Stimulated activated CD4-positive, alpha-beta T cell treated with anti-CD3 and anti-CD28 coated beads, Interleukin-4, amount 100 ng/mL, for 1 hour (primary cell): ENCODE data around the gene ASPRV1.
"Not testable (repeated sequence)": the region's sequence is repeated elsewhere in the genome, so short reads cannot be mapped to it uniquely, and the experiment has no call there.

Experiments used
- DNase-seq: peaks from one replicate; pipeline ENCODE4 v3.0.0-alpha.2; 2020

The ASPRV1 gene

GRCh38 chr2:69959425-69959824 is 2.0 kb downstream of the ASPRV1 start:
- DNase-seq: no peak

- no peak for DNase-seq
Observed at GRCh38 chr2:69958480-69958879, 3.0 kb downstream of the ASPRV1 start.

GRCh38 chr2:69957965-69958364 is 3.5 kb downstream of the ASPRV1 start:
- no peak for DNase-seq

DNA sequence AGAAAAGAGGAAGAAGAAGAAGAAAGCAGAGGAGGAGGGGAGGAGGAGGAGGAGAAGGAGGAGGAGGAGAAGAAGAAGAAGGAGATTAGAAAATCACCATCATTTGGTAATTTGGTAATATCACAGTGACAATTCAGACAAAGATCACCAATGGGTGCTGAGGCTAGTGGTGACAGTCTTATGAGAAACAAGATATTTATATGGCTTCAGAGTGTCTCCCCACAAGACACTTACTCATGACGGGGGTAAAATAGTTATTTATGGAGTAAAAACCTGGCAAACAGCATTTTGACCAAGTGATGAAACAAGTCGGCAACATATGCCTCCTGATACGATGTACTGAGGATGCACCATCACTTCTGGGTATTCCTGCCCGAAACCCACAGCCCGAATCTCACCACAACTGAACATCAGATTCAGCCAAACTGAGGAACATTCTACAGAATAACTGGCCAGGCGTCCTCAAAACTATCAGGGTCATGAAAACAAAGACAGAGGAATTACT is 4.9 kb downstream of the ASPRV1 start:
- DNase-seq: no peak

- no peak for DNase-seq
Observed at GRCh38 chr2:69955029-69955428, 6.4 kb downstream of the ASPRV1 start.

- no peak for DNase-seq
Observed at GRCh38 chr2:69954084-69954483, 7.3 kb downstream of the ASPRV1 start.

DNA sequence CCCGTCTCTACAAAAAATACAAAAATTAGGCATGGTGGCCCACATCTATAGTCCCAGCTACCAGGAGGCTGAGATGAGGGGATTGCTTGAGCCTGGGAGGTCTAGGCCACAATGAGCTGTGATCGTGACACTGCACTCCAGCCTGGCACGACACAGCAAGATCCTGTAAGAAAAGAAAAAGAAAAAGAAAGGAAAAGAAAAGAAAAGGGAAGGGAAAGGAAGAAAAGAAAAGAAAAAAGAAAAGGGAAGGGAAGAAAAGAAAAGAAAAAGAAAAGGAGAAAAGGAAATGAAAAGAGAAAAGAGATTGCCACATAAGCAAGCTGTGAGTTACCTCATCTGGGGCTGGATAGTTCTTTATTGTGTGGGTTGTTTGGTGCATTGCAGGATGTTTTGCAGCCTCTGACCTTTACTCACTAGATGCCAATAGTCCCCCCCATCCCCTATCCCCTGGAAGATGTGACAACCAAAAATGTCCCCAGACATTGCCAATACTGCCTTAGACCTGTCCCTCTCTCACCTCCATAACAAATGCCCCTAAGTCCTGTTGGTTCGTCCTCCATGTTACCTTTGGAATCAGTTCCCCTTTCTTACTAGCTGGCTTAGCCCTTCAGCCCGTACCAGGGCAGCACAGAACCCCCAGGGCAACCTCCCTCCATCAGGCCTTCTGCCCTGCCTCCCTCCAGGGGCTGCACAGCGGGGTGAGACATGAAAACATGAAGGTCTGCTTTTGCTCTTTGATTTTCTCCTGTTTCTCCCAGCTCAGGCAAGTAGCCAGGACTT is 8.9 kb downstream of the ASPRV1 start:
- no peak for DNase-seq

GRCh38 chr2:69950671-69951070 is 10.8 kb downstream of the ASPRV1 start:
- not testable (repeated sequence) for DNase-seq

DNA sequence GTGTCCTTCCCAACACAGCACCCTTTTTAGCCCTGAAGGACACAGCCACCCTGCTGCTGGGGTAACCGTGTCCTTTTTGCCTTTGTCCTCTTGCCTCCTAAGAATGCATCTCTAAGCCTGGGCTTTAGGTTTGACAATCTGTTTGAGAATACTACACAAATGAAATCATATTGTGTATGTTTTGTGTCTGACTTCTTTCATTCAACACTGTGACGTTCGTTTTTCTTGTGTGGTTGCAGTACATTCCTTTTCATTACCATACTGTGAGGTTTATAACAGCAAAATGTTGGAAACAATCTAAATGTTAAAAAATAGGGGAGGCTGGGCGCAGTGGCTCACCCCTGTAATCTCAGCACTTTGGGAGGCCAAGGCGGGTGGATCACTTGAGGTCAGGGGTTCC is 11.2 kb downstream of the ASPRV1 start:
- DNase-seq: no peak

- DNase-seq: no peak
Observed at GRCh38 chr2:69948963-69949645, 12.3 kb downstream of the ASPRV1 start.

- no peak for DNase-seq
Observed at GRCh38 chr2:69948032-69948962, 13.1 kb downstream of the ASPRV1 start.

GRCh38 chr2:69947325-69947931 is 14.0 kb downstream of the ASPRV1 start:
- DNase-seq: no peak

DNA sequence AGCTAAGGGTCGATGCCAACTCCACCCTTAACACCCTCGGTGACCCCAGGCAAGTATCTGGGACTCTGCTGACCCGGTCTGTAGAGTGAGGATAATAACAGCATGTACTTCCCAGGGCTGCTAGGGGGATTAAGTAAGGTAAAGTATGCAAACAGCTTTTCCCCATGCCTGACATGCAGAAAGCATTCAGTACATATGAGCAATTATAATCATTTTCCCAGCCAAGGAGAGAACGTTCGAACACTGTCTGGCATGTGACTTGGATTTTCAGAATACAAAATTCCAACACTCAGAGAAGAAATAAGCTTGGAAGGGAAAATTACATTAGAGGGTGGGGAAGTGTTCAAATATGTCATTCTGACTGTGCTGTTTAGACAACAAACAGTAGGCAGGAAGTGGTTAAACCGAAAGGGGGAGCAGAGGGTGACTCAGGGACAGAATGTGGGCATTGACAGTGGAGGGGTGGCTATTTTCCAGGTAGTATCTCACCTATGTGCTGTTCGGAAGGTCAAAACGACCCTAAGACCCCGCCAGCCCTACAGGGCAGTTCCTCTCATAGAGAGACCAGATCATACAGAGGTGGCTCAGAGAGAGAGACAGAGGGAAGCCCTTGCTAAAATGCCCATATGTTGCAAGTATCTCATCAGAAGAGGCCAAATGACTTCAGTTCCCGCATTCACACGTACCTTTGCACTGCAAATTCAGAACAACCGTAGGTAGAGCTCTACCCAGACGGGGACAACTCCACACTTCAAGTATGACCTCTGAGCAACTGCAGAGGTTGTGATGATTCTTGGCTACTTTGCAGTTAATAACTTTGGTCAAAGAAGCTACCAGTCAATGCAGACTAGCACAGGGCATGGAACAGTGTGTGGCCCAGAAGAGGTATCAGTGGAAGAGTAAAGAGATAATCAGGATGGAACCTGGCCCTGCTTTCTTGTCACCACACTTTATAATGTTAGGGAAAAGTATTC is 14.8 kb downstream of the ASPRV1 start:
- peak; percentile 9 for DNase-seq

DNA sequence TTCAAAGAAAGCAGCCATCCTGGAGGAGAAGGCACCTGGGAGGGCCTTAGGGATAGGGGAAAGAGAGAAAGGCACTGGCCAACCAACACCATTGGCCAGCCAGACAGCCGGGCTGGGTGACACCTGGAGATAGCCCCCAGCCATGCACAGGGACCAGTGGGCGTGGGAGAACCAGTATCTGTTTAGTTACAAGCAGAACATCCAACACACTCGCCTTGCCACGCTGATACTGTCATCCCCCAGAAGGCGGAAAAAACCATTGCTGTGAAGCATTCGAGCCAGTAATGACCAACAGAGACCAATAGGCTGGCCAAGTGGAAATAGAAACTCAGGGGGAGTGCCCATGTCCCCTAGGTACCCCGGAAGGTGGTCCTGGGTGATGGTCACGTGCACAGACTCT is 15.5 kb downstream of the ASPRV1 start:
- no peak for DNase-seq

DNA sequence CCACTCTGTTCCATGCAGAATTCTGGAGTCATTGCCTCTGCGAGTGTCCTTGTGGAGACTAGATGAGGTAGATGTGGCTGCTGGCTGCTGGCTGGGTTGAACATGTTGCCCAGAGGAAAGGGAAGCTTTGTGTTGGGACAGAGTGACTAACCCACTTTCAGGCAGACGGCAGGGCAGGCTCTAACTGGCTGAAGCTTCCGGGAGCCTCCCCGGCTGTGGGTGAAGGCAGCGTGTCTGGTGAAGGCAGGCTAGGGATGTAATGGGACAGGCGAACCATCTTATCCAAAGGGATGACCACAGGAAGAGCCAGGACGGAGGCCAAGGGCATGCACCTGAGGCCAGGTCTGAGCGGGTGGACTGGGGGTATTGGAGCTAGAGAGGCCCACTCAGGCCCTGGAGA is 16.0 kb downstream of the ASPRV1 start:
- DNase-seq: no peak

DNA sequence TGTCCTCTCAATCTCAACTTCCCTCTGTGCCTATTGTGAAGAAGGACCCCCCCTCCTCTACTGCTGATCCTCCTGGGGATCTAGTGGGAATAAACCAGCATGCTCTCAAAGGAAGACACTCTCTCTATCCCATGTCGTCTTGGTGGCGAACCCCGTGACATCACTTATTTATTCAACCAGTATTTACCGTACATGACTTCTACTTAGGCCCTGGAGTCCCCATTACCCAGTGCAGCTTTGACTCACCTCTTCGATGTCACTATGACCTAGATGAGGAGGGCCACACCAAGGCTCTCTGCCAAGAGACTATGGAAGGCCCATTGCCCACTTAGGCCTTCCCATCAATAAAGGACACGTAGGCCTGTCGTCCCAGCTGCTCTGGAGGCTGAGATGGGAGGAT is 16.7 kb downstream of the ASPRV1 start:
- no peak for DNase-seq

DNA sequence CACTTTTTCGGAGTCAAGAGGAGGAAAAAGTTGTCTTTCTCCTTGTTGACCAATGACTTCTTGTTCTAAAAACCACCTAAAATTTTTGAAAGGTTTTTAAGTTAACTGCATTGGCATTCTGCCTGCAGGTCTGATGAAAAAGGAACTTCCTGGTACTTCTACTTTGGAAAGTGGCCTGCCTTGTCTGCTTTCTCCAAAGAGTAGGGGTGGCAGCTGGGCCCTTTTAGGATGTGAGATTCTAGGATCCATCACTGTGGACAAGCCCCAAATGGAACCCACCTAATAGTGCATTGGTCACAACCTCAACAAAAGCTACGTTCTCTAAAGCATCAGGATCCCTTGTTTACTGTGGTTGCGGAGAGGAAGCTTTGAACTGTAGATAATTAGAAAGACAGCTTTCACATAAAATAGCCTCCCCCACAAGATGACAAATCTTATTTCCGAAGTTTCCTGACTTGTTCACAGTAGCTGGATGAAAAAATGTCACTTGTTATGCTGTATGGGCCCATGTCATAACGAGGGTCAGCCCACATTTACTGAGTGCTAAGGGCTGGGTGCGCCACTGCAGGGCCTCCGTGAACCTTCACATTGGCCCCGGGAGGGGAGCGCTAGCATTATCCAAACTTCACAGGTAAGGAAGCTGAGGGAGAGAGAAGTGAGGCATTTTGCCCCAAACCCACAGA is 17.4 kb downstream of the ASPRV1 start:
- DNase-seq: no peak

DNA sequence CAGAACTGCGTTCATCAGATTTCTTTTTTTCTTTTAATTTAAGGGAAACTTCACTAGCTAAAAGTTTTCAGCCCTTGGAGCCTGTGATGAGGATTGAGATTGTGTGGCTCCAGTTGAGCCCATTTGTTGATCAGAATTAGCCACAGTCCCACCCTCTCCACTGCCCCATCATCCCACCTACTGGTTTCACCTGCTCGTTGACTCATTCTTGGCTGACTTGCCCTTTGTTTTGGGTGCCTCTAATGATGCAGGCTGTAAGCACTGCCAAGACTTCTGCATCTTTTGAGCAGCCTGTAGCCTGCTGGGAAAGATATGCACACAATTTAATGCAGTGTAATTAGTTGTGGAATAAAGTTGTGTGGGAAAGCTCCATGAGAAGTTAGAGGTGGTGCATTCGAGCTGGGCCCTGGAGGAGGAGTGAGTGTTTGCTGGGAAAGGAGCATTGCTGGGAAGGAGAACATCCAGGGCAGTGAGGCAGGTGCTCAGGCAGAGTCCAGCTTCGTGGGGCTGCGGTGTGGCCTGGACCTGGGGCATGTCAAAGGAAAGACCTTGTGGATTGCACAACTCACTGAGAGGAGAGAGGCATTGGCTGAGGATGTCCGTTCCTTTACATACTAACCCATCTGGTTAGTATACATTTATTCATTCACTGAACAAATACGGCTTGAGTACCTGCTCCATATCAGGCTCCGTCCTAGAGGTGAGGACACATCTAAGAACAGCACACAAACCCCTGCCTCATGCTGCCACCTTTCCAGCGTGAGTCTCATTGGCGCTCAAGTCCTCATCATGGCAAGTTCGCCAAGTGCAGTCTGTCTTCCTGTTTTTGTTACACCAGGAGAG is 18.2 kb downstream of the ASPRV1 start:
- no peak for DNase-seq

DNA sequence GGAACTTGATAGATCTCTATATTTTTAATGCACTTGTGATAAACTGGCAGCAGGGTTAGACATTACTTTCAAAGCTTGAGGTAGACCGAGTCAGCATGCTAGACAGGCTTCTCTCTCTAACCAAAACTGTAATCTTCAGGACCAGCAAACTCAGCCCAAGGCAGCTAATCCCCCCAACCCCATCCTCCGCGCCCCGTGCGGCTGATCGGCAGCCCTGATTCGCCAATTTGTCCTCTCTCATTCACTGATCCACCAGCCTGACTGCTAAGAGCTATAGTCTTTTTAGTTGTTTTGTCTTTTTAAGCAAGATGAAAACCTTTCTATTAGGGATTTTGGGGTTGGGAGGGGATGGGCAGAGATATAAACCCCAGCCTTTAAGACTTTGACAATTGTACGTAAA is 20.7 kb downstream of the ASPRV1 start:
- no peak for DNase-seq

DNA sequence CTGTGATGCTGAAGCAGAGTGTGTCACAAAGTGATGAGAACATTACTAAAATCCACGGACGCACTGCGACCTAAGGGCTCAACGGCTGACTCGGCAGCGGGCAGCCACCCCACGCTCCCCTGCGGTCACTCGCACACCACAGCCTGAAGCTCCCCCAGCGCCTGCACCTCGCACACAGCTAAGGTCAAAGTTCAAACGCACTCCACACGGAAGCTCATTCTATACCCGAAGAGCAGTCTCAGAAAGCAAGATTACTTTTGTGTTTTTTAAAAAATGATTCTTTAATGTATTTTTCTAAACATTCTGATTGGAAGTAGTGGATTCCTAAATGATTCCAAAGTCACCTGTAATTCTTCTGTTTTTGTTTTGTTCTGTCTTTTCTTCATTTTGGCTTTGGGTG is 21.7 kb downstream of the ASPRV1 start:
- no peak for DNase-seq
